KG1 (cell line): ENCODE measurements around the gene GATA6.

ENCODE experiments used
- DNase-seq: peaks from one replicate; lab custom pipeline; 2025; lab: John Stamatoyannopoulos, UW

GATA6 gene

GRCh38 chr18:22166069-22166950, 3.1 kb upstream of the GATA6 start:
- DNase-seq: no peak

DNA sequence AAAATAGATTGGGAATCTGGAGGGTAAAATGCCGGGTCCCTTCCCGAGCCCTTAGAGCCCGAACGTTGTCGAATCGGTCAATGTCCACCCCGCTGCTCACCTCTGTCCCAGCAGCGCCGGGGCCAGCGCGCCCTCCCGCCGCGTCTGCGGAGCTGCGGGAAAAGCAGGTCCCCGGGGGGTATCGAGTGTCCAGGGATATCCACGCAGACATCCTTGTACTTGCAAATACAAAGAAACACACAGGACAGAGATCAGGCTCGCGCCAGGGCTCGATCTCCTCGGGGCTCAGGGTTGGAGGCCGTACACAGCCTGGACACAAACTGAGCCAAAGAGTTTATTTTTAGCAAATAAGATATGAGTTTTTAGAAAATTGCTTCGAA, 2.3 kb upstream of the GATA6 start:
- DNase-seq: no peak

DNA sequence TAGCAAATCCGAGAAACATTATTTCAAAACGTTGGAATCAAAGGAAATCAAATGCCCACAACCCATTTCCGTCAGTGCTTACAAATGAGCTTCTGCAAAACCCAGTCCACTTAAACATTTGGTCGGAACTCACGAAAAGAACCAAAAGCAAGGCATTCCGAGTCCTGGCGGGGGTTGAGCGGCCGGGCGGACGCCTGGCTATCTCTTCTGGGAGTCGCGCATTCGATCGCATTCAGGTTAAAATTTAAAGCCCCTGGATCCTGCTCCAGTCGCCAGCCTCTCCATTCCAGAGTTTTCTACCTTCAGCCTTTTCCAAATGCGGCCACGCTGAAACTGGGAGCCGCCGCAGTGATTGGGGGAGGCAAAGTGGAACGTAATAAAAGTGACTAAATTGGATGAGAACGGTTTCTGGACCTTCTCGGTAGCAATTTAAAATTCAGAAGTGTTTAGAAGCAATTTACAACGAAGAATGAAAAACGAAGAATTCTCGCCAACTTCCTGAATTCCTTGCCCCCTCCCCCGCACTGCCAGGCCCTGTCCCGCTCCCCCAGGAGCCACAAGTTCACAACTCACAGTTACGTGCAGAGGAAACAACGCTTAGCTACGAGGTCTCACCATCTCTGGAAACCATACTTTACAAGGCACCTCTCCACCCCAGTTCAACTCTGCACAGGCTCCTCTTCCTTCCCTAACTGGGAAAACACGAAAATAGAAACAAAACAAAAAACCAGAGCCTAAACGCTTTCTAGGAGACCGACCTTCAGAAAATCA, 1.7 kb upstream of the GATA6 start:
- DNase-seq: no peak

- no peak for DNase-seq
Observed at GRCh38 chr18:22168360-22168921, 948 bp upstream of the GATA6 start.

DNA sequence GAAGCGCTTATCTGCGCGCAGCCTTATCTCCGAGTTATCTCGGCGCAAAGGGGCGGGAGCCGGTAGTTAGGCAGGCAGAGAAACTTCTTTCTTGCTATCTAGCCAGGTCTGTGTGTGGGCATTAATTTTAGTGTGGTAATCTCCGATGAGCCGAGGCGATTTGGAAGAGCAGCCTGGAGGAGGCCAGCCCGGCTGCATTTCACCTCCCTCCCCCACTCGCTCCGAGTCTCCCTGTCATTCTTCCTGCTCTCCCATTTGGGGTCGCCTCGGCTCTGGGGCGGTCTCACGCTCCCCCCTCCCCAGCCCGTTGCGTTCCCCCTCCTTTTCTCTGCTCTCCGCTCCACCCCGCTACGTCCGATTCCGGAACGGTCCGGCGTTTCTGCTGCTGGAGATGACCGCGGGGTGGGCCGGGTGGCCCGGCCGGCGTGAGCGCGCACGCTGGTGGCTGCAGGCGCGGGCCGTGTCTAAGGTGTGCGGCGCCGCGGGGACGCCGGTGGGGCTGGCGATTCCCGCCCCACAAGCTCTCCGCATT, 566 bp downstream of the GATA6 start:
- peak; percentile 41 for DNase-seq

DNA sequence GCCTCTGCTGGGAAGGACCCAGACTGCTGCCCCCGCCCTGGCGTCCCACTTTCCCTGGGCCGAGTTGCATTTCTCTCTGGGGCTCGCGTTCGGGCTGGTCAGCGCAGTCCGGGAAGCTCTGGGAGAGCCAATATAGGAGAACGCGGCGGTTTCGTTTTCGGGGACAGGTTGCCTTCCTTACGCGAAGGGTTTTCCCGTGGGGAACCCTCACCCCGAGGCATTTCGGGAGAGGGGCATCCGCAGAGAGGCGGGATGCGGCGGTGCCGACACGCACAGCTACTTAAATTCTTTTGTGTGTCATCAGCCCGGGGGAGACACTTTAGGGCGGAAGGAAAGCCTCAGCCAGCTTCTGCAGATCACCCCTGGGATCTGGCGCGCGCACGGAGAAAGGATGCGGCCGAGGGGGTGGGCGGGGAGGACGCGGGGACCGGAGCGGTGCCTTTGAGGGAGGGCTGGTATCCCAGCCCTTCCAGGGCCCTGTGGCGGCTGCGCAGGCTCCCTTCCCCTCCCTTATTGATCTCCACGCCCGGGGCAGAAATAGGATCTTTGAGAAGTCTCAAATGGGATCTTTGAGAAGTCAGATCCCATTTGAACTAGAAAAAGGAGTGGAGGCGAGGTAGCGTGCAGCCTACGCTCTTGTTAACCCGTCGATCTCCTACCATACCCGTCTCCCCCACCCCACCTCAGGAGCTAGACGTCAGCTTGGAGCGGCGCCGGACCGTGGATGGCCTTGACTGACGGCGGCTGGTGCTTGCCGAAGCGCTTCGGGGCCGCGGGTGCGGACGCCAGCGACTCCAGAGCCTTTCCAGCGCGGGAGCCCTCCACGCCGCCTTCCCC, 1.2 kb downstream of the GATA6 start:
- no peak for DNase-seq

- DNase-seq: no peak
Observed at GRCh38 chr18:22171258-22172119, 2.1 kb downstream of the GATA6 start.

DNA sequence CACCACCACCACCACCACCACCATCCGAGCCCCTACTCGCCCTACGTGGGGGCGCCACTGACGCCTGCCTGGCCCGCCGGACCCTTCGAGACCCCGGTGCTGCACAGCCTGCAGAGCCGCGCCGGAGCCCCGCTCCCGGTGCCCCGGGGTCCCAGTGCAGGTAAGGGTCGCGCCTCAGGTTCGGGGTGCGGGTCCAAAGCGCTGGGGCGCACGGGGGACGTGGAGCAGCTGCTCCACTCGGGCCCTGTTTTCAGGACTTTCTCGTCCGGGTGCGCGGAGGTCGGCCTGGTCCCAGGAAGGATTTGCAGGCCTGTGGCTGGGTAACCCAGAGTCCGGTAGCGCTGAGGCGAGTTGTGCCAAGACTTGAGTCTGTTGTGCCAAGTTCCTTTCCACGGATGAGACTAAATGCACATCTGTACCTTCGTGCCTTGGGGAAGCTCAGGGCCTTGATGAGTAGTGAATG, 2.8 kb downstream of the GATA6 start:
- DNase-seq: no peak

GRCh38 chr18:22172594-22173049, 3.2 kb downstream of the GATA6 start:
- no peak for DNase-seq

- DNase-seq: no peak
Observed at GRCh38 chr18:22173221-22173927, 4.0 kb downstream of the GATA6 start.

DNA sequence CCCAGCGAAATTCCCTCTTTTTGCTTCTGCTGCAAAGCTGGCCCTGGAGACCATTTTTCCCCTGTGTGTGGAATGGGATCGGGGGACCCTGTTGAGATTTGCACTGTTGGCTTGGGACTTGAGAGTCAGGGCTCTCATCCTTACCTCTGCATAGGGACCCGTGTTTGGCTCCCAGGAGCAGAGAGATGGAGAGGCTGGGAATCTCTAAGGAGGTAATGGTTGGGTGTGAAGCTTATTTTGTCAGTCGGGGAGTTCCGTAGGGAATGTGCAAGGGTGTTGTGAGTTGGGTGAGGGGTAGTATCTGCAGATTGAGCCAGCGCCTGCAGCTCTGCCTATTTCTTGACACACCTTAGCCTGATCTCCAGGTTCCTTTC, 4.5 kb downstream of the GATA6 start:
- no peak for DNase-seq

GRCh38 chr18:22174341-22175145, 5.2 kb downstream of the GATA6 start:
- DNase-seq: no peak

GRCh38 chr18:22175346-22175745, 6.0 kb downstream of the GATA6 start:
- no peak for DNase-seq

DNA sequence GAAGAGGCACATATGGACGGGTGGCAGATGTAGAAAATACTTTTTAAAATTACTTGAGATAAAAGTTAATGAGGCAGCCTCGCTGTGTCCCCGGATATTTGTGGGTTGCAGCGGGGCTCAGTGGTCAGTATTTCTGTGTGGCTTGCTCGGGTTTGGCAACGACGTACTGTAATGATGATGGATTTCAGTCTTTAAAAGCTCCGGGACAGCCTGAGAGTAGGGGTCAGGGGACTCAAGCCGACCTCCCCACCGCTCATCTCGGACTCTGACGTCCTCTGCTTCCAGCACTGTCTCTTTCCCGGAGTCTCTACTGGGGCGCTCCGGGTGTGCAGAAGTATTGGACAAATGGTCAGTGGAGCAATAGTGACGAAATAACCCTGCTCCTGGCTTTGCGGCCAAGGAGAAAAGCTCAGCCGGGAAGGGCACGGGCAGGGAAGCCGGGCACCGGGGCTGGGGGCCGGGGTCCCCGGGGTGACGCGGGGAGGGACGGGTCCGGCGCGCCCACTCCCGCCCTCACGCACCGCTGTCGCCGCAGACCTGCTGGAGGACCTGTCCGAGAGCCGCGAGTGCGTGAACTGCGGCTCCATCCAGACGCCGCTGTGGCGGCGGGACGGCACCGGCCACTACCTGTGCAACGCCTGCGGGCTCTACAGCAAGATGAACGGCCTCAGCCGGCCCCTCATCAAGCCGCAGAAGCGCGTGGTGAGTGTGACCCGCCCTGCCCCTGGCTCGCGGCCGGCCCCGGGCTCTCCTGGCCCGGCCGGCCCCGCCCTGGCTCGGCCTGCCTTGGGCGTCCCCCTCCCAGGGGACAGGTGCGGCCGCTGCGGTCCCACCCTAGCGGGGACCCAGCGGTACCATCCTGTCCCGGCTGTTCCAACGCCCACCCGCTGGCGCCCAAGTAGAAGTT, 7.3 kb downstream of the GATA6 start:
- no peak for DNase-seq

GRCh38 chr18:22177327-22177871, 8.0 kb downstream of the GATA6 start:
- DNase-seq: no peak

DNA sequence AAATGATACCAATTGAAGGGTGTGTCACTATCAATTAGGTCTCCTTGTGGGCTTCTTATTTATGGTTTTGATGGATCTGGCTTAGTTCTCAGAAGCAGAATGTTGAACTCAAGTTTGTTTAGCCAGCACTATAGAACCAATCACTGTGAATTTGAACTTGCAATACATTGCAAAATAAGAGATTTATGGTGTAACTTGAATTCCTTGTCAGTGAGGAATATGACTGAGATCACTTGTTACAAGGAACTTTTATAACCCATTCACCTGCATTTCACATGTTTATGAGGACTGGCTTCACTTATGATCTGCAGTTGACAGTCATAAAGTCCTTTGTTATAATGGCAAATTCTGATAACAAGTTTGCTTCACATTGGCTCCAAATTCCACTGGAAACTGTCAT, 9.8 kb downstream of the GATA6 start:
- DNase-seq: no peak

- DNase-seq: no peak
Observed at GRCh38 chr18:22179631-22180030, 10.2 kb downstream of the GATA6 start.

DNA sequence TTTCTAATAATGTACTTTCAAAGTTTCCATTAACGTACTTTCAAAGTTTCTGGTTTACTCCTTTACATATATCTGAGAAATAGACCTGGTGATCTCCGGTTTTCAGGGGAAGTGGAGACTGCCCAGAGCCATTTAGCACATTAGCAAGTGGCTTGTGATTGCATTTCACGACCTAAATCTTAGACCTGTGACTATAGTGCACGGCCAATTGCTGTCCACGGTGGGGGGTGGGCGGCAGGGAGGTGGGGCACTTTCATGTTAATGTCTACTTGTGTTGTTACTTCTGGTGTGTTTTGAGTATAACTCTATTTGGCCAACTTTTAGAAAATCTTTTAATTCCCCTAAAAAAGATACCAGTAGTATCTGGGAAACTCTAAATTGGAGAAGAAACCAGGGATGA, 11.3 kb downstream of the GATA6 start:
- no peak for DNase-seq
